Activated CD4-positive, alpha-beta T cell treated with anti-CD3 and anti-CD28 coated beads, Interleukin-2, amount 10 ng/mL, durations not matched to agents 7 days and 5 days (primary cell): ENCODE data around the gene SPRED2. TPM values are rescaled to one million over a fixed set of nuclear protein-coding genes. Genes with fewer than 3 reads are reported as not detected.

Source experiments
- CTCF ChIA-PET: fragments of 350-600 bp; sonication (Branson Sonifier 250); formaldehyde crosslinking; loops from one replicate; lab custom pipeline; 2021; ENCODE audit warnings: antibody characterized with exemption; lab: Charles Lee
- POLR2A ChIA-PET: fragments of 350-600 bp; sonication (Branson Sonifier 250); formaldehyde crosslinking; loops from one replicate; lab custom pipeline; 2021; ENCODE audit warnings: antibody characterized with exemption; lab: Charles Lee
- DNase-seq: peaks from one replicate; pipeline ENCODE4 v3.0.0-alpha.2; 2020
- H3K27ac Mint-ChIP-seq: one replicate; pipeline ENCODE4 v1.8.0; 2021; ENCODE audit warnings: mild to moderate bottlenecking, moderate library complexity, mixed read lengths
- H3K27me3 Mint-ChIP-seq: one replicate; pipeline ENCODE4 v1.8.0; 2021; ENCODE audit warnings: mixed read lengths
- H3K36me3 Mint-ChIP-seq: one replicate; pipeline ENCODE4 v1.8.0; 2021; ENCODE audit warnings: low read depth, mixed read lengths
- H3K4me1 Mint-ChIP-seq: one replicate; pipeline ENCODE4 v1.8.0; 2021; ENCODE audit warnings: mixed read lengths
- H3K4me3 Mint-ChIP-seq: one replicate; pipeline ENCODE4 v1.8.0; 2021; ENCODE audit warnings: mild to moderate bottlenecking, moderate library complexity, mixed read lengths
- H3K9me3 Mint-ChIP-seq: one replicate; pipeline ENCODE4 v1.8.0; 2021; ENCODE audit warnings: mixed read lengths
- total RNA-seq, 2 experiments: library from RNA; stranded (reverse); gene quantifications; one replicate each; pipeline ENCODE4 v1.2.3, GENCODE V29; 2021

SPRED2 gene
- total RNA-seq, 2 experiments from 2014 or later = 6.2 to 8.1 TPM

DNA sequence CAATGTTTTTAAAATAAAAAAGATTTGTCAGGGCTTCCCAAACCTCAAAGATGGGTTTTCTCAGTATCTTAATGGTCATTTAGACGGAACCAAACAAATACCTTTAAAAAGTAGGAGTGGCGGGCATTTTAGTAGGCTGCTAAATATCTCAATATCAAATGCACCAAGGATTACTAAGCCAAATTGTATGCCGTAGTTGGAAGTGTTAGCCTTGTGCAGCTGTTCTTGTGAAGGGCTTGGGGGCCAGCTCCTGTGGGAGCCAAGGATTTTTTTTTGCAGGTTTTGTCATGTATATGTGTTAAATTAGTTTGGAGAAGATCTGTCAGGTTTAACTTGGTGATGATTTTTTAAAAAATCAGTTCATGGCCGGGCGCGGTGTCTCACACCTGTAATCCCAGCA is 152.6 kb downstream of the SPRED2 start:
- peaks cover 2% of the 10 kb centered on the region for H3K27me3 Mint-ChIP-seq
- no peak overlapping the region for H3K27ac Mint-ChIP-seq
- ChIA-PET POLR2A (no interaction called here), CTCF (interaction anchor here (1.2 kb wide), 1 partner anchor 9 kb away, joined by 4 read pairs; no protein-coding TSS in a partner anchor)
- no peaks in the 10 kb centered on the region for H3K36me3 Mint-ChIP-seq
- H3K4me1 Mint-ChIP-seq = peaks cover 13% of the 10 kb centered on the region
- no peak for DNase-seq
- no peak overlapping the region for H3K4me3 Mint-ChIP-seq
- no peaks in the 10 kb centered on the region for H3K9me3 Mint-ChIP-seq

DNA sequence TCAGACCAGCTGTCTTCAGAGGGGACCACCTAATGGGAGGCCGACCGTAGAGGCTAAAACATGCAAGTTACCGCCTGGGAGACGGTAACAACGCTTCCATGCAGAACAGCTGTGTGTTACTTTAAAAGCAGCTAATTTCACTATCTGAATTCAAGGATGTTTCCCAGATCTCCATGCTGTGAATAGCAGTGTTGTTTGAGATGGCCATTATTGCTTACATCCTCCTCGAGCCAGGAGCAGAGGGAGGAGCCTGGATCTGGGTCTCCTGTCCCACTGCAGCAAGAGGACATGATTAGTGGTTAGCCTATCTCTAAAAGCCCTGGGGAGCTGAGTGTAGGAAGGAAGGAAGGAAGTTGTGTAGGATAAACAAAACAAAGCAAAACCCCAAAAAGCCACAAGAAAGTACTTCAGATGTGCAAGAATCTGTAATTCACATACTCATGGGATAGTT is 153.8 kb downstream of the SPRED2 start:
- Mint-ChIP-seq H3K36me3 (peaks cover 5% of the 10 kb centered on the region), H3K9me3 (no peaks in the 10 kb centered on the region), H3K27ac (peak overlapping the region; percentile 67), H3K27me3 (peaks cover 2% of the 10 kb centered on the region), H3K4me3 (no peak overlapping the region), H3K4me1 (peaks cover 13% of the 10 kb centered on the region)
- DNase-seq = no peak
- POLR2A ChIA-PET = no interaction called here
- CTCF ChIA-PET = interaction anchor here (0.7 to 1.9 kb wide), 6 partner anchors 10 to 41 kb away, joined by 3 to 6 read pairs (median 3); no protein-coding TSS in a partner anchor

DNA sequence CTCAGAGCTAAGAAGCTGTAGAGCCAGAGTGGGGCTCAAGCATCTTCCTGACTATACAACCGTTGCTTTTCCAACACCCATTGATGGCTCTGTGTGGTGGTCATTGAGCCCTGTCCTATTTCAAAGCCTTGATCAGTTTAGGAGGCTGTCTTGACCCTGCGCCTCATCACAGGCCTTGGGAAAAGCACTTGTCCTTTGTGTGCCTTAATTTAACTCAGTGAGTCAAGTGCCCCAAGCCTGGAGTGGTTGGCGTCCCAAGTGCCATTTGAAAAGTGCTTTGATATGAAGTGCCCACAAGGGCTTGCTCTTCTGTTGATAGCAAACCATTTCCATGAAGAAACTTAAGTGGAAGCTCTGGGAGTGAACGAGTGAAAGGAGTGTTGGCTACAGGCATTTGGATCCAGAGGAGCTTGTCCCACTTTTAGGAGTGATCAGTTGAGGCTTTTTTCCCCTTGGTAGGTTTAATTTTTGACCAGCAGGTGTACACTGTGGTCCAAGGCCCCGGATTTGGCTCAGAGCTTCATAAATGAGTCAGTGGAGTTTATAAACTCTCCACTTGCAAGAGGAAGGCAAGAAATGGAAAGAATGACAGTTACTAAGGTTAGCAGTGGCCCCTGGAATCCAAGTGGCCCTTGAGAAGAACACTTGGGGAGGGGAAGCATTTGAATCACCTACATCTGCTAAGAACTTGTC is 154.5 kb downstream of the SPRED2 start:
- Mint-ChIP-seq H3K27ac (peak overlapping the region; percentile 50), H3K4me3 (no peak overlapping the region), H3K9me3 (no peaks in the 10 kb centered on the region), H3K27me3 (peaks cover 2% of the 10 kb centered on the region), H3K4me1 (peaks cover 13% of the 10 kb centered on the region), H3K36me3 (peaks cover 11% of the 10 kb centered on the region)
- ChIA-PET CTCF (interaction anchor here (0.6 to 1.9 kb wide), 8 partner anchors 10 to 202 kb away, joined by 3 to 6 read pairs (median 3); no protein-coding TSS in a partner anchor), POLR2A (no interaction called here)
- DNase-seq = no peak

DNA sequence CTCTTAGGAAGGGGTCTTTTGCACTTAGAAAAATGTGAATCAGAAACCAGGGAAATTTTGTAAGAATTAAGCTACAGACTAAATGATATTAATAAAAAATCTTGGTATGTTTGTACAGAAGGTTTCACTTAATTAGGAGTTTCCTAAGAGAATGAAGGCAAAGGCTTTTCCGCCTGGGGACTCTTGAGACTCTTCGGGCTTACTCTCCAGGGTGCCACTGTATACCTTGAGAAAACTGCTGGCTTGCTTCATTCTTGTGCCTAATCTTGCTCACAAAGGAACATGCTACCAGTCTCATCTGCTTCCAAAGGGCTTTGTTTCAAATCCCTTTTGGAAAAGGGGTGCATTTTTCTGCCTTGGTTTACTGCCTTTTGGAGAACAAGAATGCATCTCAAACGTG is 155.3 kb downstream of the SPRED2 start:
- Mint-ChIP-seq H3K4me1 (peaks cover 13% of the 10 kb centered on the region), H3K27me3 (peaks cover 2% of the 10 kb centered on the region), H3K9me3 (no peaks in the 10 kb centered on the region), H3K27ac (peak overlapping the region; percentile 47), H3K36me3 (peaks cover 19% of the 10 kb centered on the region), H3K4me3 (no peak overlapping the region)
- DNase-seq = no peak
- POLR2A ChIA-PET = interaction anchor here (0.6 kb wide), 1 partner anchor 282 kb away, joined by 4 read pairs; no protein-coding TSS in a partner anchor
- CTCF ChIA-PET = interaction anchor here (0.6 to 2.1 kb wide), 3 partner anchors 15 to 157 kb away, joined by 3 to 7 read pairs (median 6); no protein-coding TSS in a partner anchor

DNA sequence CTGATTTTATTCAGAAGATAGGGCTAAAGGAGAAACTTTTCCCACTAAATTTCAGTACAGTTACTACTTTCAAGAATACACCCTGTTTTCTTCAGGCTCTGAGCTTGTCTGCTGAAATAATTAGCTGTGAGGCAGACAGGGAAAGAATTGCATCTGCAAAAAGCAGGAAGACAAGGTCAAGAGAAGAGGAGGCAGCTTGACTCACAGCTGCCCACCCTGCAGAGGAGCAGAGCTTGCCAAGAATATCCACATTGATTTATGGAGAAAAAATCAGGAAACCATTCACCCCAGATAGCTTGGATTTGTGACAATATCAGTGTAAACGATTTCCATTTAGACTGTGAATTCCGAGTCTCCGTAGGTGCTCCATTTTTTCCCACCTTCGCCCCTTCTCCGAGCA is 155.8 kb downstream of the SPRED2 start:
- DNase-seq = no peak
- Mint-ChIP-seq H3K9me3 (no peaks in the 10 kb centered on the region), H3K36me3 (peaks cover 24% of the 10 kb centered on the region), H3K27ac (no peak overlapping the region), H3K4me1 (peaks cover 13% of the 10 kb centered on the region), H3K27me3 (no peaks in the 10 kb centered on the region), H3K4me3 (no peak overlapping the region)
- POLR2A ChIA-PET = interaction anchor here (0.6 kb wide), 2 partner anchors 22 to 25 kb away, joined by 3 read pairs; no protein-coding TSS in a partner anchor
- CTCF ChIA-PET = interaction anchor here (2.1 kb wide), 1 partner anchor 16 kb away, joined by 7 read pairs; no protein-coding TSS in a partner anchor

DNA sequence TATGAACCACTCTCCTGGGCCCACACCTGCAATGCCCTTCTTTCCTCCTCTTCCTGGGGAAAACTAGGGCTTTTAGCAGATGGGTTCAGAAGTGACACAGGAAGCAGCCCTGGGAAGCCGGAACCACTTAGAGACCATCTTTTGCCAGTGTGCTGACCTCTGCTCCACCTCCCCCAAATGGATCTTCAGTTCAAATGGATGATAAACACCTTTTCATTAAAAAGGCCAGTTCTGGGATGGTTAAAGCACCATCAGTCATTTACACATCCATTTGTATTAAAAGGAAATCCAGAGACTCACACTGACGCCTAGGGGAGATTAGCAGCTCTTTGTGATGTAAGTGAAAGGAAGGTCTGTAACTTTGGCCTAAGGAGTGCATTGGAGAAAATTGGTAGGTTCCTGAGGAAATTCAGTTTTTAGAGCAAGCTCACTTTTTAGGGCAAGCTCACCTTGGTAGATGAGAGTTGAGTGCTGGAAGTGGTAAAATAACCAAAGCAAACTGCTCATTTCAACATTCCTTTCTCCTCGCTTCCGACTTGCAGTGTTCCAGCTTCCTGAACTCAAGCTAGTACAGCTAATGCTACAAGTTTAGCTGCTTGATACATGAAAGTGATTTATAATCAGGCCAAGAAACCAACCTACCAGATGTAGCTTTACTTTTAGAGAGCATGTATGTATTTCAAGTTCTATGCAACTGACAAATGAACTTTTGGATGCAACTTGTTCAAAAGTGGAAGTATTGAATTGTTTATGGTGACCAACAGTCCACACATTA is 157.1 kb downstream of the SPRED2 start:
- no peaks in the 10 kb centered on the region for H3K27me3 Mint-ChIP-seq
- peaks cover 13% of the 10 kb centered on the region for H3K4me1 Mint-ChIP-seq
- POLR2A ChIA-PET = no interaction called here
- H3K9me3 Mint-ChIP-seq = no peaks in the 10 kb centered on the region
- H3K36me3 Mint-ChIP-seq = peaks cover 27% of the 10 kb centered on the region
- CTCF ChIA-PET = interaction anchor here (0.8 to 2.1 kb wide), 3 partner anchors 10 to 89 kb away, joined by 3 to 7 read pairs (median 4); no protein-coding TSS in a partner anchor
- H3K4me3 Mint-ChIP-seq = no peak overlapping the region
- DNase-seq = no peak
- no peak overlapping the region for H3K27ac Mint-ChIP-seq

DNA sequence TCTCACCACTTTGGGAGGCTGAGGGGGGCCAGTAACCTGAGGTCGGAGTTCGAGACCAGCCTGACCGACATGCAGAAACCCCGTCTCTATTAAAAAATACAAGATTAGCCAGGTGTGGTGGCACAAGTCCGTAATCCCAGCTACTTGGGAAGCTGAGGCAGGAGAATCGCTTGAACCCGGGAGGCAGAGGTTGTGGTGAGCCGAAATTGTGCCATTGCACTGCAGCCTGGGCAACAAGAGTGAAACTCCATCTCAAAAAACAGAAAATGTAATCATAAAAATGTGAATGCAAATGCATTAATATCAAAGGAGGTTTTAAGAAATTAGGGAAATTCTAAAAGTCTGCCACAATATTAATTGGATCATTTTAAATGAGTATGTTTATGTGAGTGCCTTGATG is 159.1 kb downstream of the SPRED2 start:
- Mint-ChIP-seq H3K9me3 (no peaks in the 10 kb centered on the region), H3K4me1 (peaks cover 6% of the 10 kb centered on the region), H3K27me3 (no peaks in the 10 kb centered on the region), H3K27ac (no peak overlapping the region), H3K36me3 (peaks cover 39% of the 10 kb centered on the region), H3K4me3 (no peak overlapping the region)
- no peak for DNase-seq
- ChIA-PET POLR2A (no interaction called here), CTCF (interaction anchor here (1.1 kb wide), 1 partner anchor 79 kb away, joined by 3 read pairs; no protein-coding TSS in a partner anchor)

DNA sequence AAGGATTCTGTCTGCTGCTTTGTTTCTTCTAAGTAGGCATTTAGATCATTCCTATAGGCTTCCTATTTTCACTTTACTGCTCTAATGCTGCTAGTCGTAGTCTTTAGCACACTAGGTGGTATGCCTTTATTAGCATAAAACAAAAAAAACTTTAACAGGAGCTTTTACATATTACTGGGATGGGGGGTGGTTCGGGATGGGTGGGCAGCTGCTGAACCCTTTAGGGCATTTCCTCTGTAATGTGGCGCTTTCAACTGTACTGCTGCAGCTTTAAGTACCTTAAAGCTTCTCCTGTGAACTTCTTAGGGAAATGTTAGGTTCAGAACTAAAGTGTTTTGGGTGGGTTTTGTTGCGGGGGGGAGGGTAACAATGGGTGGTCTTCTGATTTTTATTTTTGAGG is 163.4 kb downstream of the SPRED2 start:
- Mint-ChIP-seq H3K4me1 (peaks cover 7% of the 10 kb centered on the region), H3K9me3 (no peaks in the 10 kb centered on the region), H3K27me3 (no peaks in the 10 kb centered on the region), H3K4me3 (no peak overlapping the region), H3K27ac (no peak overlapping the region), H3K36me3 (peaks cover 64% of the 10 kb centered on the region)
- ChIA-PET POLR2A (no interaction called here), CTCF (interaction anchor here (0.6 kb wide), 1 partner anchor 30 kb away, joined by 3 read pairs; no protein-coding TSS in a partner anchor)
- no peak for DNase-seq

DNA sequence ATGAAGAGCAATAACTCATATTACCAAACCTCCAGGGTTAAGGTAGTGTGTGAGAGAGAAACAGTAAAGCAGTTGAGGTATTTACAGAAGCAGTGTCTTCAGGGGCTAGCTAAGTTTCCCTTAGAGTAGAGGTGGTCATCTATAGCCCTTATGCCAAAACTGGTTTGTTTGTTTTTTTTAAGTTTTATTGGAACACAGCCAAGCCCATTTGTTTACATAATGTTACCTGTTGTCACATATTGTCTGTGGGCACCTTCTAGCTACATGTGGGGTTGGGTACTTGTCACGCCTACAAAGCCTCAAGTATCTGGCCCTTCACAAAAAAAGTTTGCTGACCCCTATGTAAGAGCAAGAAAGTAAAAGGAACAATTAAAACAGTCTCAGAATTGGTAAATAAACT is 165.4 kb downstream of the SPRED2 start:
- no peak overlapping the region for H3K4me3 Mint-ChIP-seq
- POLR2A ChIA-PET = no interaction called here
- no peak for DNase-seq
- no peaks in the 10 kb centered on the region for H3K27me3 Mint-ChIP-seq
- CTCF ChIA-PET = interaction anchor here (0.9 kb wide), 1 partner anchor 11 kb away, joined by 3 read pairs; no protein-coding TSS in a partner anchor
- H3K27ac Mint-ChIP-seq = no peak overlapping the region
- no peaks in the 10 kb centered on the region for H3K9me3 Mint-ChIP-seq
- peaks cover 7% of the 10 kb centered on the region for H3K4me1 Mint-ChIP-seq
- peaks cover 49% of the 10 kb centered on the region for H3K36me3 Mint-ChIP-seq

DNA sequence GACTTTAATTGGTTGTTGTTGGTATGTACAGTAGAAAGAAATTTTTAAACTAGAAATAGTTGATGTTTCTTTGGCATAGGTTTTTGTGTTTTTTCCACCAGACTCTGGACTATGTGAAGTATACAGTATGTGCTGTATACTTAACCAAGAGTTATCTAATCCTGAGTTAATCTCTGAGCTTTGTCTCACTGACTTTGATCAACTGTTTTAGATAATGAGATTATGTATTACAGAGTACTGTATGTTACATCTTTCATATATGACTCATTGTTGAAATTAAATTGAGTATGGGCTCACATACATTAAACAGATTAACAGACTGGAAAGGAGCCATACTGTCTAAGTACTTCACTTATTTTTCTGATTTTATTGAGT is 166.7 kb downstream of the SPRED2 start:
- H3K4me3 Mint-ChIP-seq = no peak overlapping the region
- peaks cover 9% of the 10 kb centered on the region for H3K4me1 Mint-ChIP-seq
- peaks cover 48% of the 10 kb centered on the region for H3K36me3 Mint-ChIP-seq
- no peak for DNase-seq
- H3K27ac Mint-ChIP-seq = no peak overlapping the region
- ChIA-PET CTCF (no interaction called here), POLR2A (no interaction called here)
- no peaks in the 10 kb centered on the region for H3K27me3 Mint-ChIP-seq
- no peaks in the 10 kb centered on the region for H3K9me3 Mint-ChIP-seq

DNA sequence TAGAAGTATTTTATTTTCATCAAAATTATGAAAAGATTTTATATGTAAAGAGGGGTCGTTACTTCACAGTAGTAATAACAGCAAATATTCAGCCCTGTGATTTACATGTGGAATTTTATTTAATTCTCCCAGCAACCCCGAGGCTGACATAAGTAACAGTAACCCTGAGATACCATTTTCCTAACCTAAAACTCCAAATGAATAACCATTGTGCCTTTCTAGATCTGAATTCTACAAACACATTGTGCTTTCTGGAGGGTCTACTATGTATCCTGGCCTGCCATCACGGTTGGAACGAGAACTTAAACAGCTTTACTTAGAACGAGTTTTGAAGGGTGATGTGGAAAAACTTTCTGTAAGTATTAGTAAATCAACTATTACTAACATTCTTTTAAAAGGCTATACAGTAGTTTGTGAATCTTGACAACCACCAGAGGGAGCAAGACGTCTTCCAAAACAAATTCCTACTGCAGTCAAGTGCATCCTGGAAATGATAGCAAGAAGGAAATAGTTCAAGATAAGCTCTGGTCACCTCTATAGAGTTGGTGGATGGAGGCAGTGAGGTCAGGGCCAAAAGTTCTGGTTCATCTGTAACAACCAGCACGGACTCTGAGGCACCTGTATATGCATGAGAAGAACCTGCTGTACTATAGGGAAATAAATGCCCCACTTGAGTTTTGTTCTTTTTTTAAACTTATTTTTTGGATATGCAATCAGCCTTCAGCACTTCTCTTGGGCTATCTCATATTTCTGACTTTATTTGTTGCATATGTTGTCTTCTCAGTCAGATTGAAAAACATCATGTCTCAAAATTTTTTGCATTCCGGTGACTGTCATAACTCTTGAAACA is 167.4 kb downstream of the SPRED2 start:
- ChIA-PET CTCF (no interaction called here), POLR2A (no interaction called here)
- Mint-ChIP-seq H3K27me3 (no peaks in the 10 kb centered on the region), H3K4me1 (peaks cover 9% of the 10 kb centered on the region), H3K36me3 (peaks cover 48% of the 10 kb centered on the region), H3K4me3 (no peak overlapping the region), H3K9me3 (no peaks in the 10 kb centered on the region), H3K27ac (no peak overlapping the region)
- DNase-seq = peak; percentile 25

DNA sequence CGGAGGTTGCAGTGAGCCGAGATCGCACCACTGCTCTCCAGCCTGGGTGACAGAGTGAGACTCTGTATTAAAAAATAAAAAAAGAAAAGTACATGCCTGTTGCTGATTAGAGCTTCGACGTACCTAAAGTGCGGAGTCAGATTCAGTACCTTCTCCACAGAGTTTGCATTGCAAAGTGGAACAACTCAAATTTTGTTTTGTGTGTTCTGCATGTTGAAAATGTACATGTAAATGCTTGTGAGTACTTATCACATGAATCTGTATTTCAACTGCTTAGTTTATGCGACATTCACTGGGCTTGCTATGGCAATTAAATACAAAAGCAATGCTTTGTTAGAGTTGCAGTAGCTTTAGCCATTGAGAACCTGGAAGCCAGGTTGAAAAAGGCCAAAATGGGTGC is 168.4 kb downstream of the SPRED2 start:
- H3K4me1 Mint-ChIP-seq = peaks cover 9% of the 10 kb centered on the region

More for the DNA sequence above, 168.4 kb downstream of the SPRED2 start:
- no peak for DNase-seq
- ChIA-PET POLR2A (no interaction called here), CTCF (interaction anchor here (0.6 to 1.3 kb wide), 2 partner anchors 32 to 404 kb away, joined by 3 read pairs; no protein-coding TSS in a partner anchor)
- Mint-ChIP-seq H3K4me3 (no peak overlapping the region), H3K9me3 (no peaks in the 10 kb centered on the region), H3K27me3 (no peaks in the 10 kb centered on the region), H3K27ac (no peak overlapping the region), H3K36me3 (peaks cover 43% of the 10 kb centered on the region)
